KOPT-K1 (cell line): ENCODE data around the gene GCLC.

Source experiments
- H3K27ac ChIP-seq: fragments of 200-600 bp; sonication (generic); 2 replicates; pipeline ENCODE4 v1.5.1; 2016; ENCODE audit warnings: antibody characterized with exemption, mild to moderate bottlenecking, low read depth, low read length; ENCODE audit not compliant: poor library complexity, severe bottlenecking
- H3K36me3 ChIP-seq: fragments of 200-600 bp; sonication (generic); 2 replicates; pipeline ENCODE4 v1.5.1; 2017; ENCODE audit warnings: antibody characterized with exemption, mild to moderate bottlenecking, low read length, moderate library complexity; ENCODE audit not compliant: insufficient read depth
- H3K9me3 ChIP-seq: fragments of 200-600 bp; sonication (generic); 2 replicates; pipeline ENCODE4 v1.5.1; 2017; ENCODE audit warnings: antibody characterized with exemption, low read length, mild to moderate bottlenecking; ENCODE audit not compliant: insufficient read depth, poor library complexity, severe bottlenecking

The GCLC gene

DNA sequence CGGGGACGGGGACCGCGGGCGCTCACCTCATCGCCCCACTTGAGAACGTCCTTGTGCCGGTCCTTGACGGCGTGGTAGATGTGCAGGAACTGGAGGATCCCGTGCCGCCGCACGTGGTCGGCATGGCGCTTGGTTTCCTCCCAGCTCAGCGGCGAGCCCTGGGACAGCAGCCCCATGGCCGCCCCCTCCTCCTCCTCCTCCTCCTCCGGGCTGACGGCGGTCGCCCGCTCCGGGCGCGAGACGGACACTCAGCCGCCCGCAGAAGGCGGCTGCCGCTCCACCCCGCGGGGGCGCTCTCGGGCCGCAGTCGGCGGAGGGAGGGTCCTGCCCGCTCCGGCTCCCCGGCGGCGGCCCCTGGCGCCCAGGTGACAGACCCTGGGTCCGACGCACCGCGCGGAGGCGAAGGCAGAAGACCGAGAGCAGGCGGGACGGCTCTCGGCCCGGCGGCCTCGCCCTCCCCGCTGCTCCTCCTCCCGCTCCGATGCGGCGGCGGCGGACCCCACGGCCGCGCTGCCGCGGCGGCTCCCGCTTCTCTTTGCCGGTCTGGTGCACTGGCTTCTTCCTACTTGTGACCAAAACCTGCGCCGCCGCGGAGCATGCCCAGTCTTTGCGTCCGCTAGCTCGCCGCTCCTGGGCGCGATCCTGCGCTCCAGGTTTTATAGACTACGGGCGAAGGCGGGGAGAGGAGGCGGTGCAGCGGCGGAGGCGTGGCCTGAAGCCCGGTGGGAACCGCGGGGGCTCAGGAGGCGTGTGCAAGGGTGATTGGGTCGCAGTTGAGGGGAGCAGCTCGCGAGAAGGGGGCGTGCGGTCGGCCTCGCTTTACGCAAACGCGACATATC, at the start of gene GCLC:
Gene GCLC, minus strand, starts transcription at position 632 of the 839 bp plus-strand sequence. Its CDS starts 456 bp downstream, at position 176.
- H3K9me3 ChIP-seq, result no peaks in the 10 kb centered on the region
- peak within 1 kb of the TSS; percentile 71 for H3K27ac ChIP-seq
- H3K36me3 ChIP-seq, result peaks cover 6% of the 10 kb centered on the region; the same call in 1 of the 2 replicates

DNA sequence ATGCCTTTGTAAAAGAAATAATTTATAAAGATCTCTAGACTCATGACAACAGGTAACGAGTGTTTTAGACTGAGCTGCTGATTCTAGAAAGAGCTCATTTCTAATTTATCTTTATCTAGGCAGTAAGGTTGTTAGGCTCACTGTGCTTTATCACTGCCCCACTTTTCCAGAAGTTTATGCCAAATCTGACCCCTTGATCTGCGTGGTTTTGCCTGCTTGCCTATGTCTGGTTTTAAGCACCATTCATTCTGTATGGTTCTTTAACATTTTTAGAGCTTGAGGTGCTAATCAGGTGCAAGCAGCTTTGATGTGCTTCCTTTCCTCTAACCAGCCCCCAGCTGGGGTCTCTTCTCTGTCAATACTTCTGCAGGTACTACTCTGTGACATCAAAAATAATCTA, 49.7 kb upstream of the GCLC start:
- H3K36me3 ChIP-seq, result no peaks in the 10 kb centered on the region
- no peak overlapping the region for H3K27ac ChIP-seq
- H3K9me3 ChIP-seq, result no peaks in the 10 kb centered on the region

DNA sequence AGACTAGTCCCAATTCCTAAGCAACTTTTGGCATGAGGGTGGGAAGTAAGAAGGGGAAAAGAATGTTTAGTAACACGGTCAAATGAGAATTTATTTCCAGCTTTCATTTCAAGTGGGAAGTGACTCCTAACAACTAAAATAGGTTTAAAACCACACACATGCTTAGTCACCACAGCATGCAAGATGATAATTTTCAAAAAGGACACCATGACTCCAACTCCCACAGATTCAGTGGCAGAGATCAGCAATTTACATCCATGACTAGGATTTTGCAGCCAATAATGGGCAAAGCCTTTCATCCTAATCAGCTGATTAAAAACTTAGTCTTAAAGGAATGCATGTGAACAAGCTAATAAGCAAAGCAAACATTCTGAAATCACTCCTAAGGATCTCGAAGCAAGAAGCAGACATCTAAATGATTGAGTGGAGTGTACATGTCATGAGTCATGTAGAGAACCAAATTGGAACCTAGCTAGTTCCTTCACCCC, 48.1 kb upstream of the GCLC start:
- no peaks in the 10 kb centered on the region for H3K9me3 ChIP-seq
- no peaks in the 10 kb centered on the region for H3K36me3 ChIP-seq
- H3K27ac ChIP-seq, result no peak overlapping the region

DNA sequence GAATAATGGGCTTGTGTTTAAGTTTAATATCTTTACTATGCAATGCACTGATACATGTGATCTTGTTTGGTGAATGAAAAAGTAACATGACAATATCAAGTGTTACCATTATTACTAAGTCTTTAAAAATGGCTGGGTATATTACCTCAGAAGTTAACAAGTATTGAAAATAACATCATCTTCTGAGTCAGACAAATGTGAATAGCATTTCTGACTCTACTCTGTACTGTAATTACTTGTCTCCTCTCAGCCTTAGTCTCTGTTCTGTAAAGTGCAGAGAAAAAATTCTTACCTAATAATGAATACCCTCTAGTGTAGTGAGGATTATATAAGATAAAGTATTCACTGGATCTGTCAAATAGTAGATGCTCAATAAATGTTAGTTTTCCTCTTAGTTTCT, 47.0 kb upstream of the GCLC start:
- Histone ChIP-seq H3K9me3 (no peaks in the 10 kb centered on the region), H3K36me3 (no peaks in the 10 kb centered on the region), H3K27ac (no peak overlapping the region)

DNA sequence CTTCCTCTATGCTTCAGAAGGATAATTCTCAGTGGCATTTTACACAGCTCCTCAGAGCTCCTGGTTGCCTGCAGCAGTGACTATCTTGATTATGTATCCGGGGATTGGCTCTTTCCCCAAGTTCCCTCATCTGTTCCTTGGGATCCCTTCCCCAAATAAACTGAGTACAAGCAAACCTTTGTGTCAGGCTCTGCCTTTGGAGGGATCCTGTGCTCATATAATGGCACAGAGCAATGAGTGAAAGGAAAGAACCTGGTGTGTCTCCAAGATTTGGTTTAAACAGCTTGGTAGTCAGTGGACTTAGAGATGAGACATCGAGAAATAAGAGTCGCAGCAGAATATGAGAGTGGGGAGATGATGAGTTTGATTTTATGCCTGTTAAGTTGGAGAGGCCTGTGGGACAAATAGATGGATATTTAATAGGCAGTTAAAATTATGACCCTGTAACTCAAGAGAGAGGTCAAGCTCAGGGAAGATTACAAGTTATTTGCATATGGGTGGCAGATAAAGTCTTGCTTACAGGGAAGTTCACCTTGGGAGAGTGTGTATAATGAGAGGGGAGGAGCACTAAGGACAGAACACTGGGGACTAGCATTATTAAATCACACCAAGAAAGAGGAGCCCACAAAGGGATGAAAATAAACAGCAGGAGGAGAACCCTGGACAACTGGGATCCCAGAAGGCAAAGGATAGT, 44.1 kb upstream of the GCLC start:
- H3K36me3 ChIP-seq, result no peaks in the 10 kb centered on the region
- no peak overlapping the region for H3K27ac ChIP-seq
- H3K9me3 ChIP-seq, result no peaks in the 10 kb centered on the region

DNA sequence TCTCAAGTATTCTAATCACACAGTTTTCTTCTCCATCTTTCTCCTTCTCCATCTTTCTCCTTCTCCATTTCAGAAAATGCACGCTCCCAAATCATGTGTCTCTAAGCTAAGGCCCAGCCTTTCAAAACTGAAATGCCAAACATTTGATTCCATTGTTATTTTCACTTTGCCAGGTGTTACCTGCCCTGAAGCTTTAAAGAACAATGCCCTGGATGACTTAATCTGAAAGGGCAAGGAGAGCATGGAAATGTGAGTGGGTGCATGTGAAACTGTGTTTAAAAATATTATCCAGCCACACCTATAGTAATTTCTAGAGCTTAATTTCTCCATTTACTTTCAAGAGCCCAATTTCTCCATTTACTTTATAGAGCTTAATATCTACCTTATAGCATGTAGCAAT, 42.4 kb upstream of the GCLC start:
- Histone ChIP-seq H3K36me3 (no peaks in the 10 kb centered on the region), H3K9me3 (no peaks in the 10 kb centered on the region), H3K27ac (no peak overlapping the region)

DNA sequence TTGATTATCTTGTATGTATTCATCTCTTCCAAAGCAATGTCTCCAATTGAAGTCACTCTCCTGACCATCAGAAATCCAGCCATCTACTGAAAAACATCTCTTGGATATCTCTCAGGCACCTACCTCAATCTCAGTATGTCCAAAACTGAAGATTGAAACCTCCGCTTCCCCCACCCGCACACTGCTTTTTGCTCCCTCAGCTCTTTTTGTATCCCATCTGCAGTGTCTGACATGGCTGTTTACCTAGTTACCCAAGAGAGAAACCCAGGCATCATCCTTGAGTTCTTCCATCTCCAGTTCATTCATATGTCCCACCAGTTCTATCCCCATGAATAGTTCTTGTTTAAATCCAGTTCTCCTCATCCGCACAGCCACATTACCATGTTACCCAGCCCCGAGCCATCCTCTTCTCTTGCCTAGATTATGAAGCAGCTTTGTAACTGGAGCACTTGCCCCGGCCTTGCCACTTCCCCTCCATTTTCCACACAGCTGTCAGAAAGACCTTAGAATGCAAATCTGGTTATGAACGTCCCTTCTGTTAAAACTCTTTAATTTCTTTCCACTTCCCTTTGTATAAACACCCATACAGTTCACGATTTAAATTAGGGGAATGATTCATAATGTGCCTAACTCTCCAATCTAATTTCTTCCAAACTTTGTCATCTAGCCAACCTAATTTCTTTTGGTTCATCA, 40.5 kb upstream of the GCLC start:
- H3K36me3 ChIP-seq, result no peaks in the 10 kb centered on the region
- H3K27ac ChIP-seq, result no peak overlapping the region

DNA sequence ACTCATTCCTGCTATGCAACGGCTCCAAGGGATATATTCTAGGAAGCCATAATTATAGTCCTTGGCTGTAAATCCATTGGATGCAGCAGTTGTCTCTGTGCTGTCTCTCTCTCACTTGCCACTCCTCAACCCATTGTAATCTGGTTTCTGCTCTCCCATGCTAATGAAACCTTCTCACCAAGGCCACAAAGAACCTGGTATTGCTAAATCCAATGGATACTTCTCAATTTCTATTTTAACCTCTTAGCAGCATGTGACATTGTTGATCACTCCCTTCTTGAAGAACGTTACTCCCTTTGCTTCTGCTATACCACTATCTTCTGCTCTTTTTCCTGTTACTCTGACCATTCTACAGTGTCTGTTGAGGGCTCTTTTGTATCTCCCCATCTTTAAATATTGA, 39.8 kb upstream of the GCLC start:
- H3K36me3 ChIP-seq, result no peaks in the 10 kb centered on the region
- H3K9me3 ChIP-seq, result no peaks in the 10 kb centered on the region
- H3K27ac ChIP-seq, result no peak overlapping the region

More for the DNA sequence above, 40.5 kb upstream of the GCLC start:
- no peaks in the 10 kb centered on the region for H3K9me3 ChIP-seq

DNA sequence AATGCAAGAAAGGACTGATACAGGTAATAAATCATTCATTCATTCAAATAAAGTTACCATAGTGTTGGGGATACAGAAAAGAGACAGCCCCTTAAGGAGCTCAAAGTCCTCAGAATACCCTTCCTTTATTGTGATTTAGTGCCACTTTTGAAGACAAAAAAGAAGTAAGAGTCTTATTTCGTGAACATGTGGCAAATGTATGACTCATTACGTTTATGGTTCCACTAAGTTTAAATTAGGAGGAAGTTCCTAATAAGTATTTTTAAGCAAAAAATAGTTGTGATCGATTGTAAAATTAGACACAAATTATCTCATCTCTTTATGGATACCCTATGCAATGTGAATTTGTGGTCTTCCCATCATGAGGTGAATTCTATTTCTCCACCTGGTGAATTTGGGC, 38.5 kb upstream of the GCLC start:
- H3K9me3 ChIP-seq, result no peaks in the 10 kb centered on the region
- H3K36me3 ChIP-seq, result no peaks in the 10 kb centered on the region
- H3K27ac ChIP-seq, result no peak overlapping the region

DNA sequence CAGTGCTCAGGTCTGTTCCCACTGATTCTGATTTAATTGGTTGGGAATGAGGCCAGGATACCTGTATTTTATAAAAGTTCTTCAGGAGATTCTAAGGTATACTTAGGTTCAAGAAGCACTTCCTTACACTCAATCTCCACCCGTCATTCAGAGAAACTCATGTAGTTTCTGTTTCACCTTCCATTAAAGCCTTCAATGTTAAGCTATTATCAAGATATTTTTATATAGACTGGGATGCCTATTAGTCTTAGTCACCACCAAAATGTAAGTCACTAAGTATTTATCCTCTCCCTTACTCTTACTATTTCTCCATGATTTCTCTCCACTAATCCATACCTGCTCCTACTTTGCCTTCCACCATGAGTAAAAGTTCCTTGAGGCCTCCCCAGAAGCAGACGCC, 38.1 kb upstream of the GCLC start:
- no peaks in the 10 kb centered on the region for H3K9me3 ChIP-seq
- no peak overlapping the region for H3K27ac ChIP-seq
- H3K36me3 ChIP-seq, result no peaks in the 10 kb centered on the region

DNA sequence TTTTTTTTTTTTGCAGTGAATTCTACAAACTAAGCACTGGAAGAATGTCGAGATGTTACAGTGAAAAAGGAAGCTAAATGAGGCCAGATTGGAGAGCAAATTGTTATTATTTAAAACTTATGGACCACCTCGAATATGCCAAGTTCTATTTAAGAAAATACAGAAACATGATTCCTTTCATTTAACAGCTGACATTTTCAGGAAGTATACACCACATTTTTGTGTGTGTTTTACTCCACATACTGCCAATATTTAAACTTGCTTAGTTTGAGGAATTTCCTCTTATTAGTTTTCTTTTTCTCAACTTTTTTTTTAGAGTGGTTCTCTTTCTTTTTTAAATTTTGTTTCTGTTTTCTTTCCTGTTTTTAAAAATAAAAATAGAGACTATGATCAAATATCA, 37.0 kb upstream of the GCLC start:
- H3K36me3 ChIP-seq, result no peaks in the 10 kb centered on the region
- no peaks in the 10 kb centered on the region for H3K9me3 ChIP-seq
- H3K27ac ChIP-seq, result no peak overlapping the region

DNA sequence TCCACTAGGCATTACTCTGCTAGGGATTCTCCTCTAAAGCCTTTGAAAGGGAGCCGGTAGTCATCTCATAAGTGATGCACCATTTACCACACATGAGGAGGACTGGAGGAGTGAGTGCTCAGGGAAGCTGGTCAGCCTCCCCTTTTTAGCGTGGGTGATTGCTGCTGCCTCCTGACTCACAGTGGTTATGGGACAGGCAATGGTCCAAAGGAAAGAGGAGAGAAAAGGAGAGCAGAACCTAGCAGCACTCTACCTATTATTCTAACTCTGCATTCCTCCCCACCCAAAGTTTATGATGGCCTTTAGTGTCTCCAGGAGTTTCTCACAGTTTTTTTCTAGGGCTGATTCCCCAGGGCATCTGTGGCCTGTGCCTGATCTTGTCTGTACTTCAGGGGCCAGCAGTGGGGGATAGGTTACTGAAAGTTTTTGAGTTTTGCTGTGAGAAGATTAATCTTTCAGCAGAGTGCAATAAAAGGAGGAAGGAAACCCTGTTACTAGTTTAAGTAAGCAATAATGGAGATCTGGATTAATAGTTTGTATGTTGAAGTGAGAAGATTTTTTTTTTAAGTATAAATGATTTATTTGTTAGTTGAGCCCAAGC, 36.4 kb upstream of the GCLC start:
- H3K36me3 ChIP-seq, result no peaks in the 10 kb centered on the region
- H3K9me3 ChIP-seq, result no peaks in the 10 kb centered on the region
- H3K27ac ChIP-seq, result no peak overlapping the region

DNA sequence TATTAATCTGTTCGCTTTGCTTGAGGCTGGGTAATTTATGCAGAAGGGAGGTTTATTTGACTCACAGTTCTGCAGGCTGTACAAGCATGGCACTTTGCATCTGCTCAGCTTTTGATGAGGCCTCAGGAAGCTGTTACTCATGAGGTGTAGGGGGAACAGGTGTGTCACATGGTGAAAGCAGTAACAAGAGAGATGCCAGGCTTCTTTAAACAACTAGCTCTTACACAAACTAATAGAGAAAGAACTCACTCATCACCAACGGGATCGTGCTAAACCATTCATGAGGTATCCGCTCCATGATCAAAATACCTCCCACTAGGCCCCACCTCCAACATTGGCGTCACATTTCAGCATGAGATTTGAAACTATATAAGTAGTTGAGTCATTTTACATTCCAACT, 34.4 kb upstream of the GCLC start:
- H3K9me3 ChIP-seq, result no peaks in the 10 kb centered on the region
- H3K27ac ChIP-seq, result no peak overlapping the region
- H3K36me3 ChIP-seq, result no peaks in the 10 kb centered on the region

DNA sequence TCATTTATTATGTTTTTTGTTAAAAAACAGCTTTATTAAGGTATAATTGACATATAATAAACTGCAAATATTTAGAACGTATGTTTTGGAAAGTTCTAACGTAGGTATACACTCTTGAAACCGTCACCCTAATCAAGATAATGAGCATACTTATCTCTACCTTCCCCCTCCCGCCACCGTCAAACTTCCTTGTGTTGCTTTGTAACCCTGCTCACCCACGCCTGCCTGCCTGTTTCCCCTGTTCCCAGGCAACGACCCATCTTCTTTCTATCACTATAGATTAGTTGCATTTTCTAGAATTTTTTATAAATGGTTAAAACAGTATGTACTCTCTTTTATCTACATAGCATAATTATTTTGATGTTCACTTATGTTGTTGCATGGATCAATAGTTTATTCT, 33.5 kb upstream of the GCLC start:
- Histone ChIP-seq H3K9me3 (no peaks in the 10 kb centered on the region), H3K27ac (no peak overlapping the region), H3K36me3 (no peaks in the 10 kb centered on the region)

DNA sequence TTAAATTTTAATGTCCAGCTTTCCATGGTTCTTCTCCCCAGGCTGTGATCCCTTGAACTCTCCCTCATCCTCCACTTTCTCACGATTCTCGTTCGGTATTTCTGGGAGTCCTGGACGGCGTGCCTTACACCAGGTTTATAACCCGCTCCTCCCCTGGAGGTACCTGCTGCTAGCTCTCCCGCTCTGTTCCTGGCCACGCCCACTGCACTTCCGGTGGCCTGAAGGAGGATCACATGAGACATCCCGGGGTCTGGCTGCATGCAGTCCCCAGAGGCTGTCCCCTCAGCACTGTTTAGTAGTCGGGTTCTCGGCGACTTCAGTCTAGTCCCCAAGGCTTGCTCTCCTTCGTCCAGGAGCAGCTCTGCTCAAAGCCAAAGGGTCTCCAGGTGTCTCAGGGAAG, 28.4 kb upstream of the GCLC start:
- H3K9me3 ChIP-seq, result no peaks in the 10 kb centered on the region
- H3K36me3 ChIP-seq, result no peaks in the 10 kb centered on the region

More for the DNA sequence above, 28.4 kb upstream of the GCLC start:
- no peak overlapping the region for H3K27ac ChIP-seq
